Measurements from ENCODE around the gene NUDT7.

Gene NUDT7

GRCh38 chr16:77722309-77723107, at the start of gene NUDT7:
TSS of gene NUDT7 (plus strand) at chr16:77722514. CDS start at chr16:77722583, 69 bp downstream.
- DNase-seq (ENCODE audit: low spot score), result peak; percentile 95

- DNase-seq (ENCODE audit: low spot score), result no peak
Measured at GRCh38 chr16:77674888-77675287, 47.4 kb upstream of the NUDT7 start.

- DNase-seq (ENCODE audit: low spot score), result peak; percentile 63
Measured at GRCh38 chr16:77675464-77676324, 46.6 kb upstream of the NUDT7 start.

- DNase-seq (ENCODE audit: low spot score), result no peak
Measured at GRCh38 chr16:77677129-77677528, 45.2 kb upstream of the NUDT7 start.

- DNase-seq (ENCODE audit: low spot score), result no peak
Measured at GRCh38 chr16:77679391-77679790, 42.9 kb upstream of the NUDT7 start.

- no peak for DNase-seq (ENCODE audit: low spot score)
Measured at GRCh38 chr16:77679901-77680300, 42.4 kb upstream of the NUDT7 start.

- no peak for DNase-seq (ENCODE audit: low spot score)
Measured at GRCh38 chr16:77680496-77680895, 41.8 kb upstream of the NUDT7 start.

GRCh38 chr16:77682586-77682985, 39.7 kb upstream of the NUDT7 start:
- no peak for DNase-seq (ENCODE audit: low spot score)

- DNase-seq (ENCODE audit: low spot score), result no peak
Measured at GRCh38 chr16:77683397-77684180, 38.7 kb upstream of the NUDT7 start.

GRCh38 chr16:77684181-77684526, 38.2 kb upstream of the NUDT7 start:
- no peak for DNase-seq (ENCODE audit: low spot score)

- DNase-seq (ENCODE audit: low spot score), result no peak
Measured at GRCh38 chr16:77686385-77686784, 35.9 kb upstream of the NUDT7 start.

GRCh38 chr16:77689971-77690370, 32.3 kb upstream of the NUDT7 start:
- no peak for DNase-seq (ENCODE audit: low spot score)

- no peak for DNase-seq (ENCODE audit: low spot score)
Measured at GRCh38 chr16:77690416-77690815, 31.9 kb upstream of the NUDT7 start.

- DNase-seq (ENCODE audit: low spot score), result no peak
Measured at GRCh38 chr16:77692612-77693011, 29.7 kb upstream of the NUDT7 start.

- no peak for DNase-seq (ENCODE audit: low spot score)
Measured at GRCh38 chr16:77696149-77696548, 26.2 kb upstream of the NUDT7 start.

- no peak for DNase-seq (ENCODE audit: low spot score)
Measured at GRCh38 chr16:77700846-77701245, 21.5 kb upstream of the NUDT7 start.

GRCh38 chr16:77705351-77705750, 17.0 kb upstream of the NUDT7 start:
- DNase-seq (ENCODE audit: low spot score), result no peak

- DNase-seq (ENCODE audit: low spot score), result no peak
Measured at GRCh38 chr16:77711179-77711578, 11.1 kb upstream of the NUDT7 start.

GRCh38 chr16:77711775-77712174, 10.5 kb upstream of the NUDT7 start:
- DNase-seq (ENCODE audit: low spot score), result no peak

- no peak for DNase-seq (ENCODE audit: low spot score)
Measured at GRCh38 chr16:77715145-77715544, 7.2 kb upstream of the NUDT7 start.

- DNase-seq (ENCODE audit: low spot score), result no peak
Measured at GRCh38 chr16:77721752-77722308, 484 bp upstream of the NUDT7 start.

- DNase-seq (ENCODE audit: low spot score), result peak; percentile 23
Measured at GRCh38 chr16:77723108-77723514, 797 bp downstream of the NUDT7 start.

Measured in RKO (cell line).